Thoracic aorta (tissue), 2 donors: Measurements from ENCODE around the gene WBP2. TPM values are rescaled to one million over a fixed set of nuclear protein-coding genes. Genes with fewer than 3 reads are reported as not detected.

Experiments
- ATAC-seq: fragments of 150-250 bp; one replicate; pipeline ENCODE4 v1.8.0; 2017; ENCODE audit warnings: low read depth; ENCODE audit not compliant: insufficient number of reproducible peaks, low FRiP score
- DNase-seq: peaks from one replicate; pipeline ENCODE4 v3.0.0-alpha.2; 2020; ENCODE audit warnings: low spot score
- H3K27ac ChIP-seq, 2 donors: fragments of 200-600 bp; sonication (generic); 1 replicate in 1 of 2; 2 replicates in 1 of 2; pipeline ENCODE4 v1.5.1; 2016; ENCODE audit warnings: mild to moderate bottlenecking in 2 of 2, moderate library complexity in 2 of 2
- H3K27me3 ChIP-seq: fragments of 200-600 bp; sonication (generic); replicated peaks from 2 replicates; pipeline ENCODE4 v1.6.0; 2016; ENCODE audit warnings: mild to moderate bottlenecking; ENCODE audit not compliant: insufficient read depth
- H3K36me3 ChIP-seq: fragments of 200-600 bp; sonication (generic); one replicate; pipeline ENCODE4 v1.5.1; 2016
- H3K4me1 ChIP-seq, 2 donors: fragments of 200-600 bp; sonication (generic); 1 replicate in 1 of 2; 2 replicates in 1 of 2; pipeline versions ENCODE4 v1.5.1 to v1.6.0; 2016; ENCODE audit warnings: low read depth in 2 of 2, mild to moderate bottlenecking in 1 of 2; ENCODE audit not compliant: control insufficient read depth in 1 of 2
- H3K4me3 ChIP-seq: fragments of 200-600 bp; sonication (generic); 2 replicates; pipeline ENCODE4 v1.5.1; 2016; ENCODE audit warnings: mild to moderate bottlenecking
- H3K9me3 ChIP-seq: fragments of 200-600 bp; sonication (generic); 2 replicates; pipeline ENCODE4 v1.5.1; 2016
- total RNA-seq, 2 donors: library from RNA; depleted of rRNA; stranded (reverse); fragments of >200 nt; gene quantifications; one replicate each; pipeline versions ENCODE4 v1.1.0 to v1.2.3, GENCODE V29; 2016
- TF ChIP-seq, protein P1 (sequence below): fragments of 200-600 bp; sonication (generic); IDR thresholded peaks from one replicate; pipeline ENCODE4 v1.5.1; 2019; ENCODE audit warnings: antibody characterized with exemption

The WBP2 gene
- total RNA-seq, 2 donors from 2014 or later, result 55.8 to 83.1 TPM

GRCh38 chr17:75806822-75807500 lies 48.2 kb downstream of the WBP2 start:
- Histone ChIP-seq H3K27me3 (no peaks in the 10 kb centered on the region), H3K4me3 (no peak overlapping the region), H3K9me3 (no peaks in the 10 kb centered on the region), H3K27ac (no peak overlapping the region), H3K36me3 (peaks cover 18% of the 10 kb centered on the region), H3K4me1 (peaks cover 9 to 13% of the 10 kb centered on the region in 2 donors)
- DNase-seq, result no peak
- ATAC-seq, result no peak
- TF ChIP-seq, protein P1, sequence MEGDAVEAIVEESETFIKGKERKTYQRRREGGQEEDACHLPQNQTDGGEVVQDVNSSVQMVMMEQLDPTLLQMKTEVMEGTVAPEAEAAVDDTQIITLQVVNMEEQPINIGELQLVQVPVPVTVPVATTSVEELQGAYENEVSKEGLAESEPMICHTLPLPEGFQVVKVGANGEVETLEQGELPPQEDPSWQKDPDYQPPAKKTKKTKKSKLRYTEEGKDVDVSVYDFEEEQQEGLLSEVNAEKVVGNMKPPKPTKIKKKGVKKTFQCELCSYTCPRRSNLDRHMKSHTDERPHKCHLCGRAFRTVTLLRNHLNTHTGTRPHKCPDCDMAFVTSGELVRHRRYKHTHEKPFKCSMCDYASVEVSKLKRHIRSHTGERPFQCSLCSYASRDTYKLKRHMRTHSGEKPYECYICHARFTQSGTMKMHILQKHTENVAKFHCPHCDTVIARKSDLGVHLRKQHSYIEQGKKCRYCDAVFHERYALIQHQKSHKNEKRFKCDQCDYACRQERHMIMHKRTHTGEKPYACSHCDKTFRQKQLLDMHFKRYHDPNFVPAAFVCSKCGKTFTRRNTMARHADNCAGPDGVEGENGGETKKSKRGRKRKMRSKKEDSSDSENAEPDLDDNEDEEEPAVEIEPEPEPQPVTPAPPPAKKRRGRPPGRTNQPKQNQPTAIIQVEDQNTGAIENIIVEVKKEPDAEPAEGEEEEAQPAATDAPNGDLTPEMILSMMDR, result no peak

GRCh38 chr17:75803883-75804282 lies 51.3 kb downstream of the WBP2 start:
- Histone ChIP-seq H3K4me3 (no peak overlapping the region), H3K4me1 (peaks cover 5 to 13% of the 10 kb centered on the region in 2 donors), H3K27ac (no peak overlapping the region), H3K27me3 (no peaks in the 10 kb centered on the region), H3K36me3 (peaks cover 5% of the 10 kb centered on the region), H3K9me3 (no peaks in the 10 kb centered on the region)
- no peak for DNase-seq
- ATAC-seq, result no peak
- TF ChIP-seq, protein P1, result no peak

DNA sequence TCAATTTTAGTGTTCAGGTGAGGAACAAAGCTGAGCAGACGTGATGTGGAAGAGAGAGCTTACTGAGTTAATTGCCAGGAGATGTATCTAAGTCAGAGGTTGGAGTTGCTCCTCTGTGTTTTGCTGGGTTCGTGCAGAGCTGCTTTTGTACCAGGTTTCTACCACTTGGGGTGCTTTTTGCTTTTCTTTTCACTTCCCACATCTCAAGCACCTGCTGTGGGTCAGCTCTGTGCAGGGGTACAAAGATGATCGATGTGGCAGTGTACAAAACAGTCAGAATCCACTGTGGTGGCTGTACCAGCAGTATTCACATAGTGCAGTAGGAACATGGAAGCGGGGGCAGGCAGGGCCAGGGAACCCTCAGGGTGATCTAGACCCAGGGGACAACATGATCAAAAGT lies 55.7 kb downstream of the WBP2 start:
- peaks cover 12% of the 10 kb centered on the region for H3K36me3 ChIP-seq
- TF ChIP-seq, protein P1, result no peak
- ATAC-seq (no peak), DNase-seq (no peak)
- no peaks in the 10 kb centered on the region for H3K27me3 ChIP-seq
- H3K9me3 ChIP-seq, result no peaks in the 10 kb centered on the region
- H3K4me3 ChIP-seq, result no peak overlapping the region
- H3K4me1 ChIP-seq, result no peaks in the 10 kb centered on the region
- no peak overlapping the region for H3K27ac ChIP-seq

- Histone ChIP-seq H3K9me3 (no peaks in the 10 kb centered on the region), H3K4me1 (no peaks in the 10 kb centered on the region), H3K36me3 (peaks cover 12% of the 10 kb centered on the region), H3K27me3 (no peaks in the 10 kb centered on the region), H3K4me3 (no peak overlapping the region), H3K27ac (no peak overlapping the region)
- DNase-seq (no peak), ATAC-seq (no peak)
- TF ChIP-seq, protein P1, result no peak
These were observed 59.1 kb downstream of the WBP2 start for GRCh38 chr17:75795820-75796607.

Other genes with a start within 250 kb of the WBP2 start
- under 1 TPM; 0.27 to 0.28 TPM for gene SMIM5, start 221.9 kb downstream of the WBP2 start, total RNA-seq
- gene RECQL5, start 188.2 kb downstream of the WBP2 start, total RNA-seq, result 10 to 100 TPM; 12.6 to 29.9 TPM
- gene SAP30BP, start 188.0 kb downstream of the WBP2 start, total RNA-seq, result 10 to 100 TPM; 65.1 to 70.4 TPM
- gene ITGB4, start 133.9 kb downstream of the WBP2 start, total RNA-seq, result 10 to 100 TPM; 11.6 to 21.1 TPM
- gene GALK1, start 90.1 kb downstream of the WBP2 start, total RNA-seq, result 10 to 100 TPM; 29.6 to 58.3 TPM
- 10 to 100 TPM; 31.0 to 51.7 TPM for gene UNK, start 70.5 kb downstream of the WBP2 start, total RNA-seq
- gene UNC13D, start 10.9 kb downstream of the WBP2 start, total RNA-seq, result 10 to 100 TPM; 13.5 to 36.0 TPM
- gene TRIM47, start 23.2 kb upstream of the WBP2 start, total RNA-seq, result 10 to 100 TPM; 58.9 to 94.0 TPM
- gene TRIM65, start 41.6 kb upstream of the WBP2 start, total RNA-seq, result 10 to 100 TPM; 21.4 to 22.6 TPM
- 10 to 100 TPM; 42.4 to 56.2 TPM for gene MRPL38, start 49.5 kb upstream of the WBP2 start, total RNA-seq
- gene FBF1, start 85.7 kb upstream of the WBP2 start, total RNA-seq, result 1 to 10 TPM; 6.3 to 8.0 TPM
- 10 to 100 TPM; 22.5 to 37.6 TPM for gene ACOX1, start 123.8 kb upstream of the WBP2 start, total RNA-seq
- gene TEN1, start 123.9 kb upstream of the WBP2 start, total RNA-seq, result 1 to 10 TPM; 6.0 to 8.1 TPM
- gene CDK3, start 145.5 kb upstream of the WBP2 start, total RNA-seq, result 1 to 10 TPM; 3.2 to 4.9 TPM
- gene EVPL, start 172.0 kb upstream of the WBP2 start, total RNA-seq, result 1 to 10 TPM; 1.4 to 1.6 TPM
- gene SRP68, start 217.2 kb upstream of the WBP2 start, total RNA-seq, result 10 to 100 TPM; 19.1 to 39.9 TPM
- 1 to 10 TPM in 1 of 2 donors, not detected in 1; 1.4 TPM for gene GALR2, start 219.4 kb upstream of the WBP2 start, total RNA-seq
- gene ZACN, start 223.8 kb upstream of the WBP2 start, total RNA-seq, result not detected
- 10 to 100 TPM; 79.7 to 94.0 TPM for gene EXOC7, start 248.5 kb upstream of the WBP2 start, total RNA-seq